GM19238 (cell line): ENCODE data around the gene MED6.

ENCODE experiments used
- DNase-seq: peaks from one replicate; pipeline ENCODE4 v3.0.0; 2011; ENCODE audit warnings: low spot score; ENCODE audit not compliant: insufficient read length

The MED6 gene

GRCh38 chr14:70599345-70599744 lies 1.1 kb downstream of the MED6 start:
- no peak for DNase-seq

GRCh38 chr14:70597731-70598130 lies 2.7 kb downstream of the MED6 start:
- DNase-seq: no peak

GRCh38 chr14:70595443-70596185 lies 4.8 kb downstream of the MED6 start:
- DNase-seq: no peak

DNA sequence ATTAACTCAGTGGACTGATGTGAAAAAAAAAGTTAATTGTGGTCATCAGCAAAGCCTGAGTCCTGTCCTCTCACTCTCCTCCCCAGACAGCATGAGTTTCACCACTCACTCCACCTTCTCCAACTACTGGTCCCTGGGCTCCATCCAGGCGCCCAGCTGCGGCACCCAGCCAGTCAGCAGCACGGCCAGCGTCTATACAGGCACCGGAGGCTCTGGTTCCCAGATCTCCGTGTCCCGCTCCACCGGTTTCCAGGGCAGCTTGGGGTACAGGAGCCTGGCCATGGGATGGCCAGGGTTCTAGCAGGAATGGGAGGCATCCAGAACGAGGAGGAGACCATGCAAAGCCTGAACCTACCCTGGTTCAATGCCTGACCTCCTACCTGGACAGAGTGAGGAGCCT lies 6.0 kb downstream of the MED6 start:
- DNase-seq: no peak

DNA sequence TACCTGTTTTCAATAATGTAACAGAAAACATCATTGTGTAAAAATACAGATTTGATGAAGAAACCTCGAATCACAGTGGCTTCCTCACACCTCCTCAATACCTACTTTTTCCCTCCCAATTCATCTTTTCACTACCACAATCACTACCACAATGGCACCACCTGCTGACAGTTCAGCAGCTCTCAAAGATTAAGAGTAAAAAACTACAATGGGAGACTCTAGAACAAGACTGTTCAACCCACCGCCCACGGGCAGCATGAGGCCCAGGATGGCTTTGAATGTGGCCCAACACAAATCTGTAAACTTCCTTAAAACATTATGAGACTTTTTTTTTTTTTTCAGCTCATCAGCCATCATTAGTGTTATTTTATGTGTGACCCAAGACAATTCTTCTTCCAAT lies 15.2 kb downstream of the MED6 start:
- DNase-seq: no peak

DNA sequence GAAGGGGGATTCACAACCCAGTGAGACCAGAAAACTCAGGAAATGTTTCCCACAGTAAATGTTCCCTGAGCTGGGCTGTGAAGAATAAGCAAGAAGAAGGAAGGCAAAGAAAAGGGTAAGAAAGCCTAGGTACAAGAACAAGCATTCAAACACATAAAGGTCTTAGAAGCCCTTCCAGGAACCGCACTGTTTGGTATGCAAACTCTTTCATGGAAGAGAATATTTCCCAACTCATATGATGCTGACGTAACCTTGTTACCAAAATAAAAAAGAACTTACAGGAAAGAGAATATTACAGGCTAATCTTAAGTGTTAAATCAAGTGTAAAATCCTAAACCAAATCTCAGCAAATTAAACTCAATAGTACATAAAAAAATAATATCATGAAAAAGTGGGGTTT lies 23.6 kb downstream of the MED6 start:
- no peak for DNase-seq

- no peak for DNase-seq
Observed at GRCh38 chr14:70573050-70573449, 27.4 kb downstream of the MED6 start.

- DNase-seq: no peak
Observed at GRCh38 chr14:70571139-70571538, 29.3 kb downstream of the MED6 start.

GRCh38 chr14:70567791-70568190 lies 32.7 kb downstream of the MED6 start:
- peak; percentile 7 for DNase-seq

DNA sequence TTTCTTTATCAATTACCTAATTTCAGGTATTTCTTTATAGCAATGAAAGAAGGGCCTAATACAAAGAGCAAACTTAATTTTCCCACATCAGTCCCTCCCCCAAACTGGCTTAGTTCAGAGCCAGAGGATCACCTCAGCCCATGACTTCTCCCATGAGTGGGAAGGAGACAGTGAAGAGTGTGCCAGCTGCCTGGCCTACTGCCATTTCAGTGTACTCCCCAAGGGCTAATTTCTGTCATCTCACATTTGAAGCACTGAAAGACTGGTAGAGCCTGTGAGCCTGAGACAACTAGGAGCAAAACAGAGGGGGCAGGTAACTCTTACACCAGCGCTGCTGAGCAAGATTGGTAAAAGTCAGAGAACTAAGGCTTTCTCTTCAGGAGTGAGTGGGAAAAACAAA lies 36.6 kb downstream of the MED6 start:
- no peak for DNase-seq

DNA sequence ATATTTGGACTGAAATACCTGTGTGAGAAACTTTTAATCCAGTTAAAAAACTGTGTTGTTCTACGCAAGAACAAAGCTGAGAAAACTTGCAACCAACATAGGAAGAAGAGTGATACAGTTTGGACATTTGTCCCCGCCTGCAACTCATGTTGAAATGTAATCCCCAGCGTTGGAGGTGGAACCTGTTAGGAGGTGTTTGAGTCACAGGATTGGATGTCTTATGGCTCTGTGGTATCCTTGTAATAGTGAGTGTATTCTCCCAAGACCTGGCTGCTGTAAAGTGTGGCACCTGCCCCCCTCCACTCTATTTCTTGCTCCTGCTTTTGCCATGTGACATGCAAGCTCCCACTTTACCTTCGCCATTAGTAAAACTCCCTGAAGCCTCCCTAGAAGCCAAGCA lies 37.0 kb downstream of the MED6 start:
- no peak for DNase-seq

- no peak for DNase-seq
Observed at GRCh38 chr14:70558356-70558755, 42.1 kb downstream of the MED6 start.

- no peak for DNase-seq
Observed at GRCh38 chr14:70555890-70556289, 44.6 kb downstream of the MED6 start.

- DNase-seq: no peak
Observed at GRCh38 chr14:70538087-70538486, 62.4 kb downstream of the MED6 start.

GRCh38 chr14:70536830-70537229 lies 63.6 kb downstream of the MED6 start:
- DNase-seq: no peak

DNA sequence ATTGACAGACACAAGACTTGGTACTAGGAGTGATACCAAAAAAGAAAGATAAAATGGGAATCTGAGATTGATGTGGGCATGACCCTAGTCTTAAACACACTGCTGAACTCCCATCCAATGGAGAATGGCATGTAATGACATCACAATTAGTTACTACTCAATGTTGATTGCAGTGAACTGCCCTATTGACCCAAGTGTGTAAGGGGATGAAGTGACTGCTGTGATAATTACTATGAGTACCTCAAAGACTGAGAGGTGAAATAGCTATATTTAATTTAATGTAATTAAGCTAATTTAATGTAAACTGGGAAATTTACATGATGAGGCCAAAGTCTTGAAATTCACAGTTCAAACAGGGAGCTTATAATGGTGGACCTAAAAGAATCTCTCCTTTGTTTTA lies 65.6 kb downstream of the MED6 start, which contains the start of gene ADAM20:
Gene ADAM20 (minus strand): TSS at position 101 of the 400 bp plus-strand sequence. CDS start 10,247 bp downstream, outside the sequence.
- no peak for DNase-seq
